AG08396 (cell line): Measurements from ENCODE around the gene FCGR3B.
"Not testable (repeated sequence)": the region's sequence is repeated elsewhere in the genome, so short reads cannot be mapped to it uniquely, and the experiment has no call there.

Experiments used
- DNase-seq: peaks from one replicate; pipeline ENCODE4 v3.0.0; 2012; ENCODE audit warnings: low spot score, mixed read lengths

FCGR3B gene

DNA sequence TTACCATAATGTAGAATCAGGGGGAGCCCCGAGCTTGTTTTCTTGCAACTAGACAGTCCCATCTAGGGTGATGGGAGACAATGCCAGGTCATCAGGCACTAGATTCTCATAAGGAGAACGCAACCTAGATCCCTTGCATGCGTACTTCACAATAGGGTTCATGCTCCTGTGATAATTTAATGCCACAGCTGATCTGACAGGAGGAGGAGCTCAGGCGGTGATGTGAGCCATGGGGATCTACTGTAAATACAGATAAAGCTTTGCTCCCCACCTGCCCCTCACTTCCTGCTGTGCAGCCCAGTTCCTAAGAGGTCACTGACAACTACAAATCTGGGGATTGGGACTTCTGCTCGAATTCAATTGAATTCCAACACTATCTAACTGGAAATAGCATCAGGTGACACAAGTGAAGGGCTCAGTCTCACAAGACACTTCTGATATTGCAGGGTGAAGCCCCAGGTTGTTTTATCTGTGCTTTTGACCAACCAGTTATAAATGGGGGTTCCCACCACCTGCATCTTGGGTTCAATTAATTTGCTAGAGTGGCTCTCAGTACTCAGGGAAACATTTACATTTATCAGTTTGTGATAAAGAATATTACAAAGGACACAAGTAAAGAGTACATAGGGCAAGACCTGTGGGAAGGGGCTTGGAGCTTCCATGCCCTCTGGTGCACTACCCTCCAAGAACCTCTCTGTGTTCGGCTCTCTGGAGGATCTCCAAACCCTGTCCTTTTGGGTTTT is 7.4 kb upstream of the FCGR3B start:
- not testable (repeated sequence) for DNase-seq

GRCh38 chr1:161636976-161637375 is 6.0 kb upstream of the FCGR3B start:
- not testable (repeated sequence) for DNase-seq

DNA sequence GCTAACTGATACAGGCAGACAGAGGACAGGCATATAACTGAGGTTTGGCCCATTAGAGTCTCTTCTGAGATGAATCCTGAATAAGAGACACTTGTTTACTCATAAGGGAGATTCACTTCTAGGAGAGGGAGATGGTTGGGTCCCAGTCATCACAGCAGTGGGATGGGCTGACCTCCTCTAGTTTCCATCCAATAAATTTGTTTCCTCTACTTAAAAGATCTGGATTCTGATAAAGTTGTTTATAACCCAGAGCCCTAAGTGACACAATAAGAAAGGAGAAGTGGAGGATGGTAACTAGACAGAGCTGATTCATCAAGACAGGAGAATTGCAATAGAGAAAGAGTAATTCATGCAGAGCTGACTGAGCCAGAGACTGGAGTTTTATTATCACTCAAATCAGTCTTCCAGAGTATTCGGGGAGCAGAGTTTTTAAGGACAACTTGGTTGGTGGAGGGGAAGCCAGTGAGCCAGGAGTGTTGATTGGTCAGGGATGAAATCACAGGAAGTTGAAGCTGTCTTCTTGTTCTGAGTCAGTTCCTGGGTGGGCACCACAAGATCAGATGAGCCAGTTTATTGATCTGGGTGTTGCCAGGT is 5.3 kb upstream of the FCGR3B start:
- DNase-seq = not testable (repeated sequence)

GRCh38 chr1:161634993-161635392 is 4.0 kb upstream of the FCGR3B start:
- DNase-seq = not testable (repeated sequence)

GRCh38 chr1:161630128-161630742 is 741 bp downstream of the FCGR3B start:
- DNase-seq = not testable (repeated sequence)

- not testable (repeated sequence) for DNase-seq
Observed at GRCh38 chr1:161626445-161627146, 4.4 kb downstream of the FCGR3B start.

DNA sequence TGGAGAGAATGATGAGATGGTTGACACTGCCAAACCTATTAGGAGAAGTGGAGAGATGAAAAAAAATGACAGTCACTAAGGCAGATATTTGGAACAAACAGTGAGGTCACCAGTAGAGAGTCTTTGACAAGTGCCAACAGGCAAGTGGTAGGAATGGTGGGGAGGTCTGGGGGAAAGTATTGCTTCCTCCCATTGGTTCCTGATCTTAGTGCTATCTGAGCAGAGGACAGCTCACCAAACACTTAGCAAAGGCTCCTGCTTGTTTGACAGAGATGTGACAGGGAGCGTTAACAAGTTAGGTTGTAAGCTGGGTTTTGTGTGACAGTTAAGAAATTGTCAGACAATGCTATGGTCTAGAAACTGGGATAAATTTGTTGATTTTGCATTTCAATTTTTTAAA is 6.4 kb downstream of the FCGR3B start:
- DNase-seq = not testable (repeated sequence)

GRCh38 chr1:161623401-161624051 is 7.5 kb downstream of the FCGR3B start:
- DNase-seq = not testable (repeated sequence)

DNA sequence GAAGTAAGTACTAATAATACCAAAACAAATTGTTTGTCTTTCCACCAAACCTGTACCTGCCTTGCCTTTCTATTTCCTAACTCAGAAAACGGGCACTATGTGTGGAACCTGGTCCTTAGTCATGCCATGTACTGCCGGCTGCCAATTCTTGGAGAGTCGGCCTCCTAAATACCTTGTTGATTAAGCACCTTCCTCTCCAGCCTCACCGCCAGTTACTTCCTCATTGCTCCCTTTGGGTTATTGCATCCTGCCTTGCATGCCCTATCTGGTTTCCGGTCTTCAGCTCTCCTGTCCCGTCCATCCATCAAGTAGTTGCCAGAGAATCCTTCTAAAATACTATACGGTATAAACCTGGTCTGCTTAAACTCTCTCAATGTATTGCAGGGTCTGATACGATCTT is 8.9 kb downstream of the FCGR3B start:
- DNase-seq = not testable (repeated sequence)

DNA sequence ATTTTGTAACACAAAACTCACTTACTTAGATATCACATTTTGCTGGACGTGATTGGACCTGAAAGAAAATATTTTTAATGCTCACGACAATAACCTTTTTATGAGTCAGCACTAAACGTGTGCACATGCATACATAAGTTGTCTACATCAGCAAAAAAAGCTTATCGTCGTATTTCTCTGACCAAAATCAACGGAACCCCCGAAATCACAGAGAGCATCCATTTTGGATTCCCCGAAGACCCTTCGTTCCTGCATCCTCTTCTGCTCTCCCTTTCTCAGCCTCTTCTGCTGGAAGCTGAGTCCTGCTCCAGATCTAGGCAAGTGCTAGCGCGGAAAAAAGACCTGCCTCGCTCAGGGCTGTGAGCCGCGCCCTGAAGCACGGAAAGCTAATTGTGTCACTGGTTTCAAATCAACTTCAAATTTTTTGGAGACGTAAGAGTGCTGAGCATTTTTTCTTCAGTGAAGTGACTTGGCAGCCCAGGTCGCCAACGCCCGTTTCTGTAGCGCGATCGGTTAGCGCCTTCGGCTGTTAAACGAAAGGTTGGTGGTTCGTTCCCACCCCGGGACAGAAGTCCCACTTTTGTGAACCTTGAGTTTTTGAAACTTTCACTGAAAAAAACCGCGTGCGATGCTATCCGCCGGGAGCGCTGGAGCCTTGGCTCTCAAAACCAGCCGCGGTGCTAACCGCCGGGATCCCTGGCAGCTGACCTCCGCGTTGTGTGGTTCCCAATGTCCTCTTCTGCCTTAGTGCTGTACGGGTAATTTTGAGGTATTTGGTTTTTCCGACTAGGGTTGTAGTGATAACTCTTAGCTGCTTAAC is 9.6 kb downstream of the FCGR3B start:
- DNase-seq = peak; percentile 67

DNA sequence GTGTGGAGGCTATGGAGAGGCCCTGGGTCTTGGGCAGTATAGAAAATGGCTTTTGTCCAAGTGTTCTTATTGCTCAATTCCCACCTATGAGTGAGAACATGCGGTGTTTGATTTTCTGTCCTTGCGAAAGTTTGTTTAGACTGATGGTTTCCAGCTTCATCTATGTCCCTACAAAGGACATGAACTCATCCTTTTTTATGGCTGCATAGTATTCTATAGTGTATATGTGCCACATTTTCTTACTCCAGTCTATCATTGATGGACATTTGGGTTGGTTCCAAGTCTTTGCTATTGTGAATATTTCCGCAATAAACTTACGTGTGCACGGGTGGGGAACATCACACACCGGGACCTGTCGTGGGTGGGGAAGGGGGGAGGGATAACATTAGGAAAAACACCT is 10.6 kb downstream of the FCGR3B start:
- not testable (repeated sequence) for DNase-seq

DNA sequence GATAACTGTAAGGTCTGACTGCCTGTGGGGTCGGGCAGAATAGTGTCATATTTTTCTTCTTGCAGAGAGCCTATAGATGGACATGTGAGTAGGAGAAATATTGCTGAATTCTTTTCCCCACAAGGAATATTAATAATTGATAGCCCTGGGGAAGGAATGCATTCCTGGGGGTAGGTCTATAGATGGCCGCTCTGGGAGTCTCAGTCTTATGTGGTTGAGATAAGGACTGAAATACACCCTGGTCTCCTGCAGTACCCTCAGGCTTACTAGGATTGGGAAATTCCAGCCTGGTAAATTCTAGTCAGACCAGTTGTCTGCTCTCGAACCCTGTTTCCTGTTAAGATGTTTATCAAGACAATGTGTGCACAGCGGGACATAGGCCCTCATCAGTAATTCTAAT is 12.5 kb downstream of the FCGR3B start:
- not testable (repeated sequence) for DNase-seq

DNA sequence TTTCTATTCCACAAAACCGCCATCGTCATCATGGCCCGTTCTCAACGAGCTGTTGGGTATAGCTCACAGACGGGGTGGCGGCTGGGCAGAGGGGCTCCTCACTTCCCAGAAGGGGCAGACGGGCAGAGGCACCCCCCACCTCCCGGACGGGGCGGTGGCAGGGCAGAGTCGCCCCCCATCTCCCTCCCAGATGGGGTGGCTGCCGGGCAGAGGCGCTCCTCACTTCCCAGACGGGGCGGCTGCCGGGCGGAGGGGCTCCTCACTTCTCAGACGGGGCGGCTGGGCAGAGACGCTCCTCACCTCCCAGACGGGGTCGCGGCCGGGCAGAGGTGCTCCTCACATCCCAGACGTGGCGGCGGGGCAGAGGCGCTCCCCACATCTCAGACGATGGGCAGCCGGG is 14.6 kb downstream of the FCGR3B start:
- DNase-seq = not testable (repeated sequence)

GRCh38 chr1:161613142-161613514 is 17.8 kb downstream of the FCGR3B start:
- not testable (repeated sequence) for DNase-seq

- DNase-seq = peak; percentile 91
Observed at GRCh38 chr1:161612322-161613141, 18.4 kb downstream of the FCGR3B start.

DNA sequence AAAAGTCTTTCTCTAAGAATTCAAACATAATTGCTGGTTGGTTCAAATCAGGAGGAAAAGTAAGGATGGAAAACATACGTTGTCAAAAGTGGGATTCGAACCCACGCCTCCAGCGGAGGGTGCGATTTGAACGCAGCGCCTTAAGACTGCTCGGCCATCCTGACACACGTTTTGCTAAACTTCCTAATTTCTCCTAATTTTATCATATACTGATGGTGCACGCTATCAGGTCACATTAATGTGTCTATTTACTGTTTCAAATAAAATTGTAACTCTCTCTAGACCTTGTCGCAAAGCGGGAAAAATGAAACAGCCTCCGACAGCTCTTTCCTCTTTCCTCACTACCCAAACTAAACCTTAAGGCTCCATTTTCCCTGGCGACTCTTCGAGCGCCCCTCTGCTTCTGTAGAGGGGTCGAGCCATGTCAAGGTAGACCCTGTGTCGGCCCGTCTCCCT is 19.1 kb downstream of the FCGR3B start:
- DNase-seq = peak; percentile 59

DNA sequence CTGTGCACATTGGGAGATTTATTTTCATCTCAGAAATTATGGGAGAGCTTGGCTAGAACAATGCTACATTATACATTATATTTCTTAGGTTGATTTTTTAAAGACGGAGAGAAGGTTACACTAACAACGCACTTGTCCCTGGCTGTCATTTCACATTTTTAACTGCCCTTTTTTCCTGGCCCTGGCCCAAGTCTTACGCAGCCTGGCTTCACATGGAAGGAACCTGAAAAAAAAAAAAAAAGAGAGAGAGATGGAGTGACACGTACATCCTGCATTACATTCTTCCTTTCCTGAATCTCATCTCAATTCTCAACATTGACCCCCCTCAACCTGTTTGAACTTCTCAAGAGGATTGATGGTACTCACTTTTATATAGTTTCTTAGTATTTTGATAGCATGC is 20.8 kb downstream of the FCGR3B start:
- DNase-seq = not testable (repeated sequence)

DNA sequence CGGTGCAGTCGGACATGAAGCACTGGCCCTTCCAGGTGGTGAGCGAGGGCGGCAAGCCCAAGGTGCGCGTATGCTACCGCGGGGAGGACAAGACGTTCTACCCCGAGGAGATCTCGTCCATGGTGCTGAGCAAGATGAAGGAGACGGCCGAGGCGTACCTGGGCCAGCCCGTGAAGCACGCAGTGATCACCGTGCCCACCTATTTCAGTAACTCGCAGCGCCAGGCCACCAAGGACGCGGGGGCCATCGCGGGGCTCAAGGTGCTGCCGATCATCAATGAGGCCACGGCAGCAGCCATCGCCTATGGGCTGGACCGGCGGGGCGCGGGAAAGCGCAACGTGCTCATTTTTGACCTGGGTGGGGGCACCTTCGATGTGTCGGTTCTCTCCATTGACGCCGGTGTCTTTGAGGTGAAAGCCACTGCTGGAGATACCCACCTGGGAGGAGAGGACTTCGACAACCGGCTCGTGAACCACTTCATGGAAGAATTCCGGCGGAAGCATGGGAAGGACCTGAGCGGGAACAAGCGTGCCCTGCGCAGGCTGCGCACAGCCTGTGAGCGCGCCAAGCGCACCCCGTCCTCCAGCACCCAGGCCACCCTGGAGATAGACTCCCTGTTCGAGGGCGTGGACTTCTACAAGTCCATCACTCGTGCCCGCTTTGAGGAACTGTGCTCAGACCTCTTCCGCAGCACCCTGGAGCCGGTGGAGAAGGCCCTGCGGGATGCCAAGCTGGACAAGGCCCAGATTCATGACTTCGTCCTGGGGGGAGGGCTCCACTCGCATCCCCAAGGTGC is 24.2 kb downstream of the FCGR3B start:
- DNase-seq = not testable (repeated sequence)
